GM21381 (cell line): Measurements from ENCODE around the gene NEO1.

Experiments
- ATAC-seq: cut with Tn5 transposase; IDR thresholded peaks from one replicate; pipeline ENCODE4 v1.9.1; 2021; ENCODE audit warnings: mild to moderate bottlenecking, moderate library complexity; ENCODE audit not compliant: unreplicated experiment

NEO1 gene

GRCh38 chr15:73030122-73030679, 22.1 kb upstream of the NEO1 start:
- ATAC-seq: no peak

DNA sequence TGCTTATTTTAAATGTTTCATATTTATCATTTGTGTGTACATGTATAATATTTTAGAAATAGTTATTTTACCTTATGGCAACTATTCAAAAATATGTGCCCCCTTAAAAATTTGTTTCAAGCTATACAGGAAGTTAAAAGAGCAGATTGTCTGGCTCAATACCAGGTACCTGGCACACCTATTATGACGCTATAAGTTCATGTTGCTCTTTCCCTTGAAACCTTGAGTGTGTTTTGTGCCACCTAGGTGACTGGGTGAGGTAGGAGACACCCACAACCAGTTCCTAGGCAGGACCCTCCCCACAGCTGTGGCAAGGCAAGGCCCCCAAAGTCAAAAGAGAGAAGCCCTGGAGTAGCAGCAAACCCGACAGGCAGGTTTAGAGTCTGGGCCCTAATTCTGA, 20.6 kb upstream of the NEO1 start:
- ATAC-seq: no peak

DNA sequence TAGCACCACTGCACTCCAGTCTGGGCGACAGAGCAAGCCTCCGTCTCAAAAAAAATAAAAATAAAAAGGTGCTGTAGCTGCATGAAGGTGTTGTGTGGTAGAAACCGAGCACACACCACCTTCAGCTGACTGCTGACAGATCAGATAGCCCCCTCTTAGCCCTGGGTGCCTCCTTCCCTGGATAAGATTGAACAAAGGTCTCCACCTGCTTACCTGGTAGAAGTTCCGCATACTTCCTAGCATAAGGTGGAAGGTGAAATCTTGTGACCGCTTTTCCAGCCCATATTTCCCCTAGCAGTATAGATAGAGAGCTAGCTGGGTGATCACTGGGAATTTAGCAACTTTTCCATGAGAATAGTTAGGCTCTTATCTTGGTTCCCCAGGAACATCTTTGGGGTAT, 18.7 kb upstream of the NEO1 start:
- no peak for ATAC-seq

DNA sequence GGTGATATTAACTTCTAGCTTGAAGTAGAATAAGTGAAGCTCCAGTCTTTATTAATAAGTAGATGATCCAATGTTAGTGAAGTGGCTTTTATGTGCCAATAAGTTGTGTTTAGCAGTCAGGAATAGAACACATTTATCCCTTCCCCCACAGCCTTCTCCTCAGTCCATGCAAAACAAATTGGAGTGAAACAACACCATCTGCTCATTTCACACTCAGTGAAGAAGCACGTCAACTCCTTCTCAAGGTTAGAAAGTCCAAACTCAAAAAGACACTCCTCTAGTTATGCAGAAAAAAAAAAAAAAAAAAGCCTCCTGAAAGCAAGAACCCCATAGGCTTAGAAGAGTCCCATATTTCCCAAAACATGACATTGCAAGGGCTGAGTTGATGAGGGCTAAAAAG, 18.0 kb upstream of the NEO1 start:
- ATAC-seq: no peak

DNA sequence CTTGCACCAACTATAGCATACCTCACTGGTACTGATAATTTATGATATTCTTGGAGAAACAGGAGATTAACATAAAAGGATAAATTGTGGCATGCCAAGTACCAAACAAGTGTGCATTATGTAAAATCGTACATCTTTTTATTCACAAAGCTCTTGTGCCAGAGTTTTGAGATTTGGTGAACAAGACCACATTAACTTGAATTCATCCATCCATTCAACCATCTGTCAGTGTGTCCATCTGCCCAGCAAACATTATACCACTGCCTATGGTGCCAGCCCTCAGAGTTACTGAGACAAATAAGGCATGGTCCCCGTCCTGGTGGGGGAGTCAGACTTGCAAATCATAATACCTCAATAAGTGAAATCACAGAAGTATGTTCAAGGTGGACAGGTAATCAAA, 17.0 kb upstream of the NEO1 start:
- ATAC-seq: no peak

DNA sequence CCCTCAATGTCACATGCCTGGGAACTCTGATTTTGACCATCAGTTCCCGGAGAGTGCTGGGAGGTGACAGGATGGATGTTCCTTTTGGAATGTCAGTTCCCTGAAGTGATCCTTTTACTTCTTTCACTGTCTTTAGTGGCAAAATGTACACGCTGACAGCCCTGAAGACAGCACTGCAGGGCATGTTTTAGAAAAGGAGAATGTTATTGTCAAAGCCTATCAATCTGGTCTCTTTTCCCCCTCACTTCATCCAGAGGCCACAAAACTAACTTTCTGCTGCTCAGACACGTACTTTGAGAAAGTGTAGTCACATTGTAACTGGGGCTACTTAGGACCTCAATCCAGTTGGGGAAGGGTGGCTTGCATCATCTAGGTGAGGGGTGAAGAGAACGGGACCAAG, 14.0 kb upstream of the NEO1 start:
- no peak for ATAC-seq

DNA sequence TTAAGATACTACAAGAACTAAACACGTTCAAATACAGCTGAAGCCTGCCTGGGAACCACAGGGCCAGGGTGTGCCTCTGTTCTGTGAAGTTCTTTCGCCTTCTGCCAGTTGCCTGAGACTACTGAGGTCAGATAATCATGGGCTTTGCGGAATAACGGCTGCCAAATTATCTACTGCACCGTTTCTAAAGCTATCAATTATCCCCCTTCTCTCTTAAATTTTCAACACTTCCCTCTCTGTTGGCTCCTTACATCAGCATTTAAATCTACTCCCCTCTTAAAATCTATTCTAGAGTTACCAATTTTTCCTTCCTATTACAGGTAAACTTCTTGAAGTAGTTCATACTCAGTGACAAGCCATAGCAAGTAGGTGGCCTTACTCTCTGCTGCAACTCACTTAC, 6.2 kb upstream of the NEO1 start:
- no peak for ATAC-seq

GRCh38 chr15:73047882-73048281, 4.4 kb upstream of the NEO1 start:
- no peak for ATAC-seq

DNA sequence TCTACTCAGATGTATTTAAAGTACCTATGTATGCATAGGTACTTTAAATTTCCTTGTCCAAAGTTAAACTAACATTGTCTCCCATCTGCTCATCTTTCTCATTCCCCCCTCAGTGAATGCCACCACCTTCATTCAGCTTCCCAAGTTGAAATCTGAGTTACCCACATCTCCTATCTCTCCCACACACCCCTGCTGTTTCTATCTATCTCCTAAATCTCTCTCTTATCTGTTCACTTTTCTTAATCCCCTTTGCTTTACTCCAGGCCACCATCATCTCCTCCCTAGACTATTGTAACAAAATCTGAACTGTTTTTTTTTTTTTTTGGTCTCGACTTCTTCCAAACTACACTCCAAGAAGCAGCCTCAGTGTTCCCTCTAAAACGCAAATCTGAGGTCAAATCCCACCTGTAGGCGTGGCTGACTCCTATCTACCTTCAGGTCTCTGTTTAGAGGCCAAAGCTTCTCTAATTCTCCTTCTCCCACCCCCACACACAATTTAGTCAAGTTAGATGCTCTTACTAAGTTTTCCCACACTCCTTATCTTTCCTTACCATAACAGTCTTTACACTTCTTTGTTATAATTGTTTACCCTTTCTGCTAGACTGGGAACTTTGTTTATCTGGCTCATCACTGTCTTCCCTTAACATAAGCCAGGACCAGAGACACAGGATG, 3.5 kb upstream of the NEO1 start:
- ATAC-seq: no peak

- ATAC-seq: no peak
These were observed 2.6 kb upstream of the NEO1 start for GRCh38 chr15:73049564-73050215.

DNA sequence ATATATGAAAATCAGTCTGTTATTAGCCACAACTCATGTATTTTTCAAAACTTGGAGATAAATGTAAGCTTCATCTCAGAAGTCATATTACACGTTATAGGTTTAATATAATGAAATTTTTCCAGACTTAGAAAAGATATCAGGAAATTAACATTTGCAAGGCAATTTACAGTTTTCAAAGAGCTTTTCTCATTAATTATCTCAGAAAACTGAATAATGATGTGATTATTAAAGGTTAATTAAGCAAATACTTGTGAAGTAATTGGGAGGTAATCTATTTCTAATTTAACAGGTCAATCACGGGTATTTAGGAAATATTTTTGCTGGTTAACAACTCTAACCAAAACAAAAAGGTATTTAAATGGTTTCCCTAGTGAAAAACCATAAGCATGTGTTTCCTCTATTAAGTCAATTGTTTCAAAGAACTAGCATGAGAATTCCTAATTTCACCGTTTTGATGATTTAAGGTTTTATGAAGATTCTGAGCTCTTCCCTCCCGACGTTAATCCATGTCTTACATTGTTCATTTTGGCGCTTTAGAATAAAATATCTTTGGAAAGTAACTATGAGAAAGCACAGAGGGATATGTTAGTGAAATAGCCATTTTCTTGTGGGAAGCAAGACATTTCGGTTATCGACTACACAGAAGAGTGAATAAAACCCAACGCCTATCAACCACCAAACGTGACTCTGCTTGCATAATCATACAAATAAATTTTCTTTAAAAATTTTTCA, 1.5 kb upstream of the NEO1 start:
- ATAC-seq: no peak

- ATAC-seq: peak; percentile 21
These were observed 864 bp upstream of the NEO1 start for GRCh38 chr15:73051391-73051806.

GRCh38 chr15:73052653-73053397, 562 bp downstream of the NEO1 start:
- ATAC-seq: no peak

DNA sequence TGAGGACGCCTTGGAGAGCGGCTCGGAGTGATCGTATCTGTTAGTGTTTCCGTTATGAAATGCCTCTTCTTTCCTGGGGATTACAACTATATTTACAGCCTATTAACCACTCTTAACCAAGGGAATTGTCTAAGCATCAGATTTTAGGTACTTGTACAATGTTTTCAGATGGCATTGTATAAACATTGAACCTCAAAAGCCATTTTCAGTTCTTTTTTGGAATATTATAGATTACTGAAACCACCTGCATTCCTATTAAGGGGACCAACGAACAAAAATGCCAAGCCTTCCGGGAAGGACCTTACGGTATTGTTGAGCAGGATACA, 1.1 kb downstream of the NEO1 start:
- no peak for ATAC-seq

DNA sequence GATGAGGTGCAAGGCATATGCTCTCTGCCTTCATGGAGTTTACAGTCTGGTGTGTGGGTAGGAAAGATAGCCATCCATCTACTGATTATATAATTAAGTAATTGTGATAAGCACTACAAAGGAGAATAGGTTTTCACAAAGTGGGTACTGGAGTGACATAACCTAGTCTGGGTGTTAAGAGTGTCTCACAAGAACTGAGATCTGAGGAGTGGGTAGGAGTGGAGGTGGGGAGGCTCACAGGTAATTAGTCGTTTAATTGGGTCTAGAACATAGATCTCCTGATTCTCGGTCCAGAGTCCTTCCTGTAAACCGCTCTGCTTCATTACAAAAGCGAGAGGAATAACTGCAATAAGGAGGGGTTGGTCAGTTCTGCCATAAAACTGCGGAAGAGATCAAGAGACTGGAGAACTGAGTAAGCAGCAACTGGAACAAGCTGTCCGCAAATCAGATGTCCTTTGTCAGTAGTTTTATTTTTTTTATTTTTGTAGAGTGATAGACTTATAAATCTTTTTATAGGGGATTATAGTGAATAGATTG, 2.2 kb downstream of the NEO1 start:
- ATAC-seq: no peak

DNA sequence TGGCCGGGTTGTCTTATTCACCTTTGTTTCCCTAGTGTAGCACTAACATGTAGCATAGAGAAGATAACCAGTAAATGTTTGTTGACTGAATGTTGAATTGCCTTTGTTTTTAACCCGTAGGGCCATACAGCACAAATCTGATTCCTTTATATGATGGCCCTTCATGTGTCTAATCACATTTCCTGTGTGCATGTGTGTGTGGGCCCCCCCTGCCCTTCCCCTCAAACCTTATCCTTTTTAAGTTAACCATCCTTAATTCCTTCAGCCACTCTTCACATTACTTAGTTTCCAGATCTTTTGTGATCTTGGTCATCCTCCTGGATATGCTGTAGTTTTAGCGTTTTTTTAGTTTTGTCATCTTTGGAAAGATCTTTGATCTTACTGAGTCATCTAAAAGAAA, 4.2 kb downstream of the NEO1 start:
- ATAC-seq: no peak

DNA sequence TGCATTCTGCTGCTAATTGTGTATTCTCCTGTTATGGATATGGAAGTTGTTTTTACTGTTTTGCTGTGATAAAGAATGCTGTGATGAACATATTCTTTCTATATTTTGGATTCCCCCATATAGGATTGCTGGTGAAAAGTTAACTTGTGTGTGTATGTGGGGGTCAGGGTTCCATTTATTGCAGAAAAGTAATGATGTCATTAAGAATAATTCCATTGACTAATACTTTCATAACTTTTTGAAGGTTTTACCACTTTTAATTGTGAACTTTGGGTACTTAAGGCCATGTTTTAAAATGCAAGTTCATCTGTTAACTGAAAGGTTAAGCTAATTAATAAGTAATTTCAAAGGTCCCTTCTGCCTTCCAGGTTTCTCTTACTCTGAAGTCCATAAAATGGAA, 6.2 kb downstream of the NEO1 start:
- ATAC-seq: no peak

DNA sequence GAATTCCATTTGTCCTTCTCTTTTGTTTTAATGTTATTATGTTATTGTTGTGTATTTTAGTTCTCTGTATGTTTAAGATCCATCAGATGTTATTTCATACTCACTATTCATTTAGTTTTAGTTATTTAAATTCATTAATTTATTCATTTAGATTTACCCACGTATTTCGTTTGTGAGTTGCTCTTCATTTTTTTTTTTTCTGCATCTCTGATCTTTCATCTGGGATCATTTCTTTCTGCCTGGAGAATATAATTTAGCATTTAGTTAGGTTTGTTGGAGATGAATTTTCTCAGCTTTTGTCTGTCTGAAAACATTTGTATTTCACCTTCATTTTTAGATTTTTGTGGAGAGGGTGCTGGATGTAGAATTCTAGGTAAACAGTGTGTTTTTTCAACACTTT, 12.9 kb downstream of the NEO1 start:
- no peak for ATAC-seq

- ATAC-seq: no peak
These were observed 16.8 kb downstream of the NEO1 start for GRCh38 chr15:73069109-73069508.

GRCh38 chr15:73072894-73073293, 20.6 kb downstream of the NEO1 start:
- no peak for ATAC-seq

- ATAC-seq: no peak
These were observed 22.0 kb downstream of the NEO1 start for GRCh38 chr15:73074241-73074640.
